Stimulated activated CD8-positive, alpha-beta memory T cell treated with anti-CD3 and anti-CD28 coated beads, Interleukin-4, amount 100 ng/mL, for 48 hours (primary cell): ENCODE measurements around the gene NTM.

Experiments used
- DNase-seq: peaks from one replicate; pipeline ENCODE4 v3.0.0-alpha.2; 2020

The NTM gene

DNA sequence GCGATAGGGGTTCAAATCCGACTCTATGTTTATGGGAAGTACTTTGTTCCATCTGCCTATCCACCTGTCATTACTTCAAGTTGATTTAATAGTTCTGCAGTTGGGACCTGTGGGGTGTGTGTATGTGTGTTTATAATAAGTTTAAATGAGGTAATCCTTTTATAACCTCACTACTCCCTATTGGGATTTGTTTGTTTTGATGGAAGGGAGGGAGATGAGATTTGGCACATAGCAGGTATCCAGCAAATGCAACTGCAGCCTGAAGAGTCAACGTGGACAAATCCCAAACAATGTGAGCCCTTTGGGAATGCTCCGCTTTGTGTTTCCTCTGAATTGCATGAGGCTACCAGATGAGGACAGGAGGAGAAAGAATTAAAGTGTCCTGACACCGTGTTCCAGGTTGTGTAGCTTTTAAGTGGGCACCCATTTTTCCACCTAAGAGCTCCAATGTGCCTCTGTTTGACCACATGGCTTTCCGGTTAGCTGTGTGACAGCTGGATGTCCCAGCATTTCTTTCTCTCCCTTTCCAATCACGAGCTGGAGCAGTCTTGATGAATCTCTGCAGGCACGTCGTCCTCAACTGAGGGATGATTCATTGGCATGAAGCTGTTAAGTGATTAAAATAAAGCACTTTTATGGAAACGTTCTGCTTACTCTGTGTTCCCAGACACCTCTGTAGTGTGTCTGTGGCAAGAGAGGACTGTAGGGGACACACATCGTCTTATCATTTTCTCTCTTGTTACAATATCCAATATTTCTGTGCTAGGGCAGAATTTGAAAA is 610.7 kb downstream of the NTM start:
- no peak for DNase-seq

- DNase-seq, result no peak
Observed at GRCh38 chr11:131982154-131982553, 611.7 kb downstream of the NTM start.

DNA sequence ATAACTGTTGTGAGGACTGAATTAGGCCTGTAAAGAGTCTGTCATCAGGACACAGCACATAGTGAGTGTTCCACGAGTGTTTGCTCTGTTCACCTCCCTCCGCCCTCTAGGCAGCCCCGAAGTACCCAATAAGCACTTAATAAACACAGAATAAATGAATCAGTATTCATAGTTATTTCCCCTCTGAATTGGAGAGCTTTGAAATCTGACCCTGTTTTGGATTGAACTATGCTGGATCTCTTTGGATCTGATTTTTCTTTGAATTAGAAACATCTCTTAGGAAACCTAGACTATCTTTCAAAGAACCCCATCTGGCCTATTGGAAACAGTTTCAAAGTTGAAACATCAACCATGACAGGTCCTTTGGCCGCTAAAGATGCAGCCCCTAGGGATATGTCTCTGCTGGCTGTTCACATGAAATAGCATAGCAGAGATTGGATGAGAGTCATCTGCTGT is 615.5 kb downstream of the NTM start:
- no peak for DNase-seq

DNA sequence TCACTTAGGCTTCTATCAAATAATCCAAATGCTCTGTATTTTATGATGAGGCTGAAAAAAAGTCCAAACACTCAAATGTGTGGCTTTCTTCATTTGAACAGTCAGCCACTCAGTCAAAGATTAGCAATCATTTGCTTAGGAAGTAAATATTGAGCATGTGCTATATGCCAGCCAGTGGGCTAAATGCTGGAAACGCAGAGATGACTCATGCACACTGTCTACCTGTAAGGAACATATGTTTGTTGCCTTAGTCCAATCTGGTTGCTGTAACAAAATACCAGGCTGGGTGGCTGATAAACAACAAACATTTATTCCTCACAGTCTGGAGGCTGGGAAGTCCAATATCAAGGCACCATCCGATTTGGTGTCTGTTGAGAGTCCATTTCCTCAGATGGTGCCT is 617.3 kb downstream of the NTM start:
- DNase-seq, result no peak

DNA sequence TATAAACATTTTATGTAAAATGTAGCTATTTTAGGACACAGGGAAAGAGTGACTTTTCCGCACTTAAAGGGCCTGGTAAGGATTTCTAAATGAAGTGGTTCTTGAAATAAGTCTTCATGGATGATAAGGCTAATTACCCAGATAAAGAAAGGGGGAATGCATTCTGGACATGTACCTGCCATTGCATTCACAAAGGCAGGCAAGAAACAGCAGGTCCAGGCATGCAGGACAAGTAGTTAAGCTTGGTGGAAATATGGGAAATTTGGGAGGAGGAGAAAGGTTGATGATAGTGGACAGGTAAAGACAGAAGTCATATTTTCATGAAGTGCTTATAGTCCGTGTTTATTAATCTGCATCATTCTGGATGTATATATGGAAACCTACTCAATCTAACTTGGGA is 621.2 kb downstream of the NTM start:
- DNase-seq, result no peak

GRCh38 chr11:131993246-131993645 is 622.8 kb downstream of the NTM start:
- no peak for DNase-seq

GRCh38 chr11:131998020-131998419 is 627.6 kb downstream of the NTM start:
- no peak for DNase-seq

- no peak for DNase-seq
Observed at GRCh38 chr11:131999084-131999483, 628.7 kb downstream of the NTM start.

DNA sequence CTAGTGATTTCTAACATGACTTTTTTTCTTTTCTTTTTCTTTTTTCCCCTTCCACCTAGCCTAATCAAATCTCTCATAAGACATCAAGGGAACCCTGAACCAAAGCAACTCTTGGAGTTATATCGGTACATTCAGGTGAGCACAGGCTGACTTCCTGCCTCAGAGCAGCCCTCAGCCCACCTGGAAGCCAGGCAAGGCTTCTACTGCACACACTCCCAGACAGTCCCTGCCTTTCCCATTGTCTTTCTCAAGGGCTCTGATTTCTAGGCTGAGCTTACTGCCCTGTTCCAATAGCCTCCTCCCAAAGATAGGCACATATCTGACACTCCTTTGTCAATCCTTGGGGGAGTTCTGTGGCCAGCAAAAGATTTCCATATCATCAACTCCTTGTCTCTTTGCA is 629.5 kb downstream of the NTM start:
- DNase-seq, result no peak

DNA sequence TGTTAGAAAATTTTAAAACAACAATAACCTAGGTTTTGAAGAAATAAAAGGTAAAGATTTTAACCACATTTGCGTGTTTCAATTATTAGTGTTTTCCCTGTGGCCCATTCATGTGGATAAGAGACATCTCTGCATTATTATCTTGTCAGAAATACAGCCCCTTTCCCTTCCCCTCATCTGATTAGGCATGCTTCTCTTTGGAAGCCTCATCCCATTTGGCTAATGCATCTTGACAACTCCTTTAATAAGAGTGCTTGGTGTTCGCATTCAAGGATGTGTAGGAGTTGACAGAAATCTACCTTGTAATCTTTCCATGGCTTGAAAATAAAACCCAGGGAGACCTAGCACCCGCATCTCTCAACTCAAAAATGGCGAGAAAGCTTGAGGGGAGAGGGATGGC is 635.5 kb downstream of the NTM start:
- no peak for DNase-seq

DNA sequence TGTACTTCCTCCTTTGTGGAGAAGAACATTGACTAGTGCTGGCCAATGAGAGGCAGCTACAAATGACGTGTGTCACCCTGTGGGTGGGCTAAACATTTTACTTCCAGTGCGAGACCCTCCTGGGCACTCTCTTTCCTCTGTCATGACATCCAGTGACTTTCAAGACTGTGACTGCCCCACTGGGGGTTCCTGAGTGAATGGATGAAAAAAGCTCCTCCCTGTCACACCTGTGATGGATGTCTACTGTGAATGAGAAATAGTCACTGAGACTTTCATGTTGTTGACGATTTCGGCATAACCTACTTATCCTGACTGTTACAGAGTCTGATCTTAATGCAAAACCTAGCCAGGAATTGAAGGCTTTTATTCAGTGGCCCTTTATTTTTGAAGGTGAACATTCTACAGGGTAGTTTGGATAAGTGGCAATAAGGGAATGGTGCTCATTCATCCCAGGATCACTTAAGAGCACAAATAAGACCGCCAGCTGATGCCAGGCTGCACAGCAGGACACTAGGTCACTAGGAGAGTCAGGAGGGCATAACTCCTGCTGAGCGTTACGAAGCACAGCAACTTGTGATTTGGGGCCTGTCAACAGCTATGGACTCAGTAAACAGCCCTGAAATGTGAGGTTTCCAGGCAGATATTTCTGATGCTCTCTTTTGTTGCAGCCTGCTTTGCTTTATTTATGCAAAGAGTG is 636.6 kb downstream of the NTM start:
- DNase-seq, result no peak

GRCh38 chr11:132008226-132008625 is 637.8 kb downstream of the NTM start:
- DNase-seq, result no peak

- no peak for DNase-seq
Observed at GRCh38 chr11:132008872-132009271, 638.5 kb downstream of the NTM start.

GRCh38 chr11:132020001-132020400 is 649.6 kb downstream of the NTM start:
- DNase-seq, result no peak

- no peak for DNase-seq
Observed at GRCh38 chr11:132022285-132022684, 651.9 kb downstream of the NTM start.

DNA sequence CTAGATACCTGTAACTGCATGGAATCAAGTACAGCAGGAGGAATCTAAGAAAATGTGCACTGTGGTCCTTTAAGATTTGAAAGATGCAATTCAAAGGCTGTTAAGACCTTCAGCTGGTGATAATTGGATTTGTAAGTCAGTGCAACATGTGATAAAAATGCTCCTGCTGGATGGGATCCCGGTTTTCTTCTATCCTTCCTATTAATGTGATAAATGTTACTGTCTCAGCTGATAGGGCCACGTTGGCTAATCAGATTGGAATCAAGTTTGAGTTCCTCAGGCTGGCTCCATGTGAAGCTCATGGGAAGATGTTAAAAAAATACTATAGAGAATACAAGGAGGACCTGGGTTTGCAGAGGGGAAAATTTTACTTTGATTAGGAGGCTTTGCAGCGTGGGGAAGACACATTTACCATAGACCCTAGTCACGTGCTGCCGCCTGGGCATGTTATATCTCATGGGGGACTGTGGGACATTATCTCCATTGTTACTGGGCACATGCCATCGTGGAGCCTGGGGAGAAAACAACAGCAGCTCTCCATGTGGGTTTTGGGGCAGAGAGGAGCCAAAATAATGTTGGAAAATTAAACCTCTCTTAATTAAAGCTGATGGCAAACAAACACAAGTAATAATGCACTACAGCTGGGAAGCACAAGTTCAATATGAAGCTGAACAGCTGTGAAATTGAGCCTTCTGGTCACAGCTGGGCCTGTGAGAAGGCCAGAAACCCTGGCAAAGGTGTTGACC is 652.5 kb downstream of the NTM start:
- DNase-seq, result no peak

GRCh38 chr11:132024587-132025295 is 654.3 kb downstream of the NTM start:
- DNase-seq, result no peak

GRCh38 chr11:132026746-132027145 is 656.3 kb downstream of the NTM start:
- no peak for DNase-seq

GRCh38 chr11:132028380-132029240 is 658.2 kb downstream of the NTM start:
- peak; percentile 31 for DNase-seq

- DNase-seq, result no peak
Observed at GRCh38 chr11:132030896-132031295, 660.5 kb downstream of the NTM start.

DNA sequence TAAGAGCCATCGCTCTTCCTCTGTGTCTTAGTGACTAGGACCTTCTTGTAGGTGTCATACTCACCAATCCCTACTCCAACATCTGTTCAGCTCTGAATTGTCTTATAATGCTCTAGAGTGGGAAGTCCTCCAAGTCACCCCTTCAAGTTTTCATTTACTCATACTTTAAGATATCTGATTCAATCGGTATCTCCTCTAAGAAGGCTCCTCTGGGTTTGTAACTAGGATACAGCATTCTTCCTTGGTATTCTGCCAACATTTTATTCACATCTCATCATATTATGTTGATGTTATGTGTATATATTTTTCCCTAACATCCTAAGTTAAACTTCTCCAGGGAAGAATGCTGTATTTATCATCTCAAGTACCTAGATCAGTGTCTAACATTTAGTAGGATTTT is 662.1 kb downstream of the NTM start:
- DNase-seq, result no peak

DNA sequence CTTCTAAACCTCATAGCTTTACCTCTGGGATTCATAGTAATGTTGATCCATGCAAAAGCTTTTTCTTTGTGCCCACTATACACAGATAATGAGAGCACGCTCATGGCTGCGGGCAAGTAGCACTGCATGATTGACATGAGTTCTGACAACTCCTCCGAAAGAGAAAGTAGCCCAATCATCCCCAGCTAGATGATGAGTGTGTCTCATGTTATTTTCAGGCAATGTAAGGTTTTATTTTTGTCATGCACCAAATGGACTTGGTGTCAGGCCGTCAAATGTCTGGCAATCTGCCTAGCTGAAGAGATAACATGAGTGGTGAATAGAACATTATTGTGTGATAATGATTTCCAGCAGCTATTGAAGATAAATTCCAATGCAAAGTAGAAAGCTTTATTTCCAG is 662.6 kb downstream of the NTM start:
- DNase-seq, result no peak
